ENCODE measurements around the gene ZFYVE1.

ZFYVE1 gene

GRCh38 chr14:73026845-73027542, at the start of gene ZFYVE1:
Gene ZFYVE1 (minus strand): TSS chr14:73027106. CDS start chr14:73024508, 2,598 bp downstream.
- peak within 1 kb of the TSS; percentile 84 for H3K4me3 ChIP-seq (ENCODE audit: low read depth, low read length)
- no peak for TF ChIP-seq CTCF (IDR thresholded peaks at IDR 0.05; ENCODE audit: low read depth, low read length)
- DNase-seq (ENCODE audit: low read depth, low spot score): peak; percentile 99
- in situ Hi-C loops (cut with HindIII; ENCODE audit: low sequenced_read_pairs): no loop called here

DNA sequence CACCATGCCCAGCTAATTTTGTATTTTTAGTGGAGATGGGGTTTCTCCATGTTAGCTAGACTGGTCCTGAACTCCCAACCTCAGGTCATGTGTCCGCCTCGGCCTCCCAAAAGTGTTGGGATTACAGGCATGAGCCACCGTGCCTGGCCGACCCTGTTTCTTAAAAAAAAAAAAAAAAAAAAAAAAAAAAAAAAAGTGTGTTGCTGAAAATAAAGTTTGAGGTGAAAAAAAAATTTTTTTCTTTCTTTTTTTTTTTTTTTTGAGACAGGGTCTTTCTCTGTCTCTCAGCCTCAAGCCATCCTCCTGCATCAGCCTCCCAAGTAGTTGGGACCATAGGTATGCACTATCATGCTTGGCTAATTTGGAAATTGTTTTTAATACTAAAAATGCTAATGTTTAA, 42.7 kb upstream of the ZFYVE1 start:
- TF ChIP-seq CTCF (IDR thresholded peaks at IDR 0.05; ENCODE audit: low read depth, low read length): no peak
- in situ Hi-C loops (cut with HindIII; ENCODE audit: low sequenced_read_pairs): no loop called here
- no peak overlapping the region for H3K4me3 ChIP-seq (ENCODE audit: low read depth, low read length)
- no peak for DNase-seq (ENCODE audit: low read depth, low spot score)

GRCh38 chr14:73058922-73059673, 32.2 kb upstream of the ZFYVE1 start:
- peak; percentile 38 for DNase-seq (ENCODE audit: low read depth, low spot score)
- in situ Hi-C loops (cut with HindIII; ENCODE audit: low sequenced_read_pairs): no loop called here
- no peak for TF ChIP-seq CTCF (IDR thresholded peaks at IDR 0.05; ENCODE audit: low read depth, low read length)
- H3K4me3 ChIP-seq (ENCODE audit: low read depth, low read length): peak overlapping the region; percentile 99

DNA sequence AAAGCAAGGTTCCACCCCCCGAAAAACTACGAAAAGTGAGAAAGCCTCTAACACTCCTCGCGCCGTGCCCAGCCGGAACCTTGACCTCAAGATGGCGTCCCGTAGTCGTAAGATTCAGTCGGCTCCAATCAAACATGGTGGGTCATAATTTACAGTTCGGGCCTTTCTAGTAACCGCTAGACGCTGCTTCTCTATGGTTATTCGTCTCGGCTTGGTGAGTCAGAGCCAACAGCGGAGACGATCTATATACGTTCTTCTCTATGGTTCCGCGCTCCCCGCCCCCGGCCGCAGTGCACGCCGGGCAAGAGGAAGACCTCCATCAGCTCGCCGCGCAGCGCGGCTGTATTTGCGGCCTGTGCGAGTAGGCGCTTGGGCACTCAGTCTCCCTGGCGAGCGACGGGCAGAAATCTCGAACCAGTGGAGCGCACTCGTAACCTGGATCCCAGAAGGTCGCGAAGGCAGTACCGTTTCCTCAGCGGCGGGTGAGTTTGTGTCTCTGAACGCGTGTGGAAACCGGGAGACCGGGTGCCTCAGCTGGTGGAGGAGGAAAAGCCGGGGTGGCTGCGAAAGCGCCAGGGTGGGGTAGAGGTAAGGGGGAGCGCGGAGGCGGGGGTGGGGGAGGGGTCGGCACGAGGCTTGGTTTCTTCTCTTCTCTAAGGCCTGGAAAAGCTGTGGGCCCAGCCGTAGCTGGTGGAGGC, 31.5 kb upstream of the ZFYVE1 start, which contains the start of gene RBM25:
TSS of gene RBM25 (plus strand) at position 311 of the 698 bp plus-strand sequence. CDS start 13,108 bp downstream, outside the sequence.
- in situ Hi-C loops (cut with HindIII; ENCODE audit: low sequenced_read_pairs): no loop called here

DNA sequence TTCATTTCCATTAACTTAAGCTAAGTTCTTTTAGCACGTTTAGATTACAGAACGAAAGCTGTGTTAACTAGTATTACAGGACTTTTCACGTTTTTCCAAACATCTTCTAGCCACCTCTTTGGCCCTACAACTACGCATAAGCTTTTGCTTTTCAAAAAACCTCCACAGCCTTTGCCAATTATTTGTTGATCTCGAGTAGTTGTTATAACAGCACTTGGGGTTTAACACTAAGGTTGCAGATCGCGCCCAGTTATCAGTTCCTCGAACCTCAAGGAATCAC, 31.0 kb upstream of the ZFYVE1 start:
- DNase-seq (ENCODE audit: low read depth, low spot score): no peak
- in situ Hi-C loops (cut with HindIII; ENCODE audit: low sequenced_read_pairs): no loop called here
- H3K4me3 ChIP-seq (ENCODE audit: low read depth, low read length): peak overlapping the region; percentile 99
- TF ChIP-seq CTCF (IDR thresholded peaks at IDR 0.05; ENCODE audit: low read depth, low read length): no peak

More for the DNA sequence above, 31.5 kb upstream of the ZFYVE1 start, which contains the start of gene RBM25:
- H3K4me3 ChIP-seq (ENCODE audit: low read depth, low read length): peak within 1 kb of the TSS; percentile 99
- TF ChIP-seq CTCF (IDR thresholded peaks at IDR 0.05; ENCODE audit: low read depth, low read length): no peak
- DNase-seq (ENCODE audit: low read depth, low spot score): peak; percentile 99

GRCh38 chr14:73055251-73055650, 28.3 kb upstream of the ZFYVE1 start:
- no peak overlapping the region for H3K4me3 ChIP-seq (ENCODE audit: low read depth, low read length)
- TF ChIP-seq CTCF (IDR thresholded peaks at IDR 0.05; ENCODE audit: low read depth, low read length): no peak
- in situ Hi-C loops (cut with HindIII; ENCODE audit: low sequenced_read_pairs): no loop called here
- DNase-seq (ENCODE audit: low read depth, low spot score): no peak
